Glutamatergic neuron (in vitro differentiated cells): Measurements from ENCODE around the gene TSPAN1. TPM values are rescaled to one million over a fixed set of nuclear protein-coding genes. Genes with fewer than 3 reads are reported as not detected.
A peak's percentile ranks its signal among the peaks of the same experiment; 100 is the strongest.

ENCODE experiments used
- DNase-seq: peaks from one replicate; pipeline ENCODE4 v3.0.0; 2022
- H3K27ac Mint-ChIP-seq: one replicate; pipeline ENCODE4 v1.8.0; 2020; ENCODE audit warnings: mild to moderate bottlenecking, mixed read lengths, inconsistent platforms; ENCODE audit not compliant: unreplicated experiment
- H3K27me3 Mint-ChIP-seq: one replicate; pipeline ENCODE4 v1.8.0; 2020; ENCODE audit warnings: mild to moderate bottlenecking, moderate library complexity, mixed read lengths, inconsistent platforms; ENCODE audit not compliant: unreplicated experiment
- H3K36me3 Mint-ChIP-seq: one replicate; pipeline ENCODE4 v1.8.0; 2020; ENCODE audit warnings: mild to moderate bottlenecking, mixed read lengths, inconsistent platforms; ENCODE audit not compliant: unreplicated experiment
- H3K4me1 Mint-ChIP-seq: one replicate; pipeline ENCODE4 v1.8.0; 2020; ENCODE audit warnings: mild to moderate bottlenecking, low read depth, mixed read lengths, inconsistent platforms; ENCODE audit not compliant: unreplicated experiment
- H3K4me3 Mint-ChIP-seq: one replicate; pipeline ENCODE4 v1.8.0; 2020; ENCODE audit warnings: mild to moderate bottlenecking, mixed read lengths, inconsistent platforms; ENCODE audit not compliant: unreplicated experiment
- H3K9me3 Mint-ChIP-seq: one replicate; pipeline ENCODE4 v1.8.0; 2020; ENCODE audit warnings: mild to moderate bottlenecking, moderate library complexity, mixed read lengths, inconsistent platforms; ENCODE audit not compliant: unreplicated experiment
- CTCF ChIP-seq: fragments of 200-600 bp; sonication (generic); IDR thresholded peaks from one replicate; pipeline ENCODE4 v1.5.0; 2021; ENCODE audit not compliant: partially characterized antibody, unreplicated experiment
- total RNA-seq: library from RNA; stranded (reverse); fragmentation: NEBNext Ultra II Directional; extraction: Animal tissue kit (Norgen Biotek cat#: 25700); gene quantifications from one replicate; pipeline ENCODE4 v1.2.1, GENCODE V29; 2021; ENCODE audit not compliant: unreplicated experiment

Gene TSPAN1
- total RNA-seq, 1 donor from 2014 or later: 2.3 TPM

GRCh38 chr1:46210561-46210960 lies 35.7 kb downstream of the TSPAN1 start:
- DNase-seq: no peak
- peaks cover 3% of the 10 kb centered on the region for H3K9me3 Mint-ChIP-seq

GRCh38 chr1:46211051-46211450 lies 36.2 kb downstream of the TSPAN1 start:
- Mint-ChIP-seq H3K9me3 (peaks cover 3% of the 10 kb centered on the region), H3K27ac (no peak overlapping the region), H3K4me1 (no peaks in the 10 kb centered on the region), H3K36me3 (no peaks in the 10 kb centered on the region), H3K4me3 (no peak overlapping the region), H3K27me3 (peaks cover 4% of the 10 kb centered on the region)
- no peak for TF ChIP-seq CTCF
- DNase-seq: no peak

More at GRCh38 chr1:46210561-46210960, 35.7 kb downstream of the TSPAN1 start:
- no peak for TF ChIP-seq CTCF
- no peaks in the 10 kb centered on the region for H3K36me3 Mint-ChIP-seq
- no peaks in the 10 kb centered on the region for H3K4me1 Mint-ChIP-seq
- H3K27ac Mint-ChIP-seq: no peak overlapping the region
- H3K27me3 Mint-ChIP-seq: peaks cover 5% of the 10 kb centered on the region
- no peak overlapping the region for H3K4me3 Mint-ChIP-seq

- Mint-ChIP-seq H3K36me3 (no peaks in the 10 kb centered on the region), H3K4me1 (peaks cover 8% of the 10 kb centered on the region), H3K9me3 (peaks cover 3% of the 10 kb centered on the region), H3K27ac (no peak overlapping the region), H3K27me3 (peaks cover 4% of the 10 kb centered on the region), H3K4me3 (no peak overlapping the region)
- no peak for TF ChIP-seq CTCF
- DNase-seq: no peak
These were observed 40.6 kb downstream of the TSPAN1 start for GRCh38 chr1:46215504-46215903.

- Mint-ChIP-seq H3K4me3 (no peak overlapping the region), H3K27me3 (peaks cover 9% of the 10 kb centered on the region), H3K9me3 (peaks cover 4% of the 10 kb centered on the region), H3K36me3 (no peaks in the 10 kb centered on the region), H3K4me1 (peaks cover 21% of the 10 kb centered on the region), H3K27ac (no peak overlapping the region)
- no peak for TF ChIP-seq CTCF
- DNase-seq: no peak
These were observed 43.6 kb downstream of the TSPAN1 start for GRCh38 chr1:46218443-46218842.

- no peak overlapping the region for H3K27ac Mint-ChIP-seq
- H3K4me3 Mint-ChIP-seq: peak overlapping the region; percentile 26
- peaks cover 5% of the 10 kb centered on the region for H3K27me3 Mint-ChIP-seq
- TF ChIP-seq CTCF: no peak
- DNase-seq: peak; percentile 24
- H3K9me3 Mint-ChIP-seq: peaks cover 6% of the 10 kb centered on the region
- H3K4me1 Mint-ChIP-seq: peaks cover 21% of the 10 kb centered on the region
- H3K36me3 Mint-ChIP-seq: no peaks in the 10 kb centered on the region
These were observed 44.9 kb downstream of the TSPAN1 start for GRCh38 chr1:46219551-46220520.
